Nucleus accumbens (tissue), 56 donors: ENCODE measurements around the gene KRTAP5-9.
"Not testable (repeated sequence)": the region's sequence is repeated elsewhere in the genome, so short reads cannot be mapped to it uniquely, and the experiment has no call there.

Source experiments
- DNase-seq, 56 donors: peaks; one replicate each; lab custom pipeline; 2025; lab: John Stamatoyannopoulos, UW

The KRTAP5-9 gene

GRCh38 chr11:71580057-71581003 lies 32.1 kb downstream of the KRTAP5-9 start:
- peak in 35 of 56 donors; percentile 3 to 71 (median 28) for DNase-seq

DNA sequence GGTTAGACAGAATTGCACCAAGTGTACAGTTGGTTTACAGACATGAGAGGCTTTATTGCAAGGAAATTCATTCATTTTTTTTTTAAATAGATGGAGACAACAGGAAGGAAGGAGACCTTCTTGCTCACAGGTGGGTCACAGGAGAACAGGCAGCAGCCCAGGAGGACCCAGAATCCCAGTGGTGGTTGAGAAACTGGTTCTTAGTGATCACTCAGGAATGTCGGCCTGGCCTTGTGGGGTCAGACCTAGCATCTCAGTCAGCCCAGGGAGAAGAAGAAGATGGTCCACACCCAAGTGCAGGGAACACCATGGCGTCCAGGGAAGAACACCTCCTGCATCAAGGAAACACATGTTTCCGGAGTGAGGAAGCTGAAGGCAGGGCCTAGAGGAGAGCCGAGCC lies 33.6 kb downstream of the KRTAP5-9 start:
- no peak for DNase-seq

DNA sequence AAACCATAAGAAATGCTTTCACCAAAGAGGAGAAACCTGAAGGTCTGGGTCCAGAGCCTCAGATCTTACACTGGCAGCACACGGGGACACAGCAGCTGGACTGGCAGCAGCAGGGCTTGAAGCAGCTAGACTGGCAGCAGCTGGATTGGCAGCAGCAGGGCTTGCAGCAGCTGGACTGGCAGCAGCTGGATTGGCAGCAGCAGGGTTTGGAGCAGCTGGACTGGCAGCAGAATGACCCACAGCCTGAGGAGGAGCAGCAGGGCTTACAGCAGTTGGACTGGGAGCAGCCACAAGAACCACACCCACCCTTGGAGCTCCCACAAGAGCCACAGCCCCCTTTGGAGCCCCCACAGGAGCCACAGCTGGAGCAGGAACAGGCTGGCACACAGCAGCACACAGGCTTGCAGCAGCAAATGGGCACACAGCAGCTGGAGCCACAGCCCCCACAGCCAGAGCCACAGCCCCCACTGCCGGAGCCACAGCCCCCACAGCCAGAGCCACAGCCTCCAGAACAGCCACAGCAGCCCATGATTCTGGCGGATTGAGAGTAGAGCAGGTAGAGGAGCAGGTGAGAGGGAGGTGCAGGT lies 34.2 kb downstream of the KRTAP5-9 start, which contains the start of gene KRTAP5-11:
Gene KRTAP5-11 (minus strand): TSS at position 567 of the 587 bp plus-strand sequence. CDS start 38 bp downstream, at position 529.
- DNase-seq: no peak

DNA sequence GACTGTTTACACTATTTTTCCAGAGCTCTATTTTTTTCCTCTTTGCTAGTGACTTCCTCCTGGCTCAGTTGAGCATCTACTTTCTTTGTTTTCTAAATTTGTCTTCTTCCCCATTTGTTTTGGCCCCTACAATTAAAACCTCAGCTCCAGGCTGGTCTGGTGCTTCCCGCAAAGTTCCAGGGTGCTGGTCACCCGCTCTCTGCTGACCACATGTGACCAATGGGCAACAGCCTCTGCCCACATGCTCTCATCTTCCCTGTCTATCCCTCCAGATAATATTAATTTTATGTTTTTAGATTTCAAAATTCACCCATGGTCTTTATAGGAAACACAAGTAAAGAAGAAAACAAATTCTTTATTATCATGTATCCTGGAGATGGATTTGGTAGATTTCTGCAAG lies 34.7 kb downstream of the KRTAP5-9 start:
- DNase-seq: not testable (repeated sequence)

DNA sequence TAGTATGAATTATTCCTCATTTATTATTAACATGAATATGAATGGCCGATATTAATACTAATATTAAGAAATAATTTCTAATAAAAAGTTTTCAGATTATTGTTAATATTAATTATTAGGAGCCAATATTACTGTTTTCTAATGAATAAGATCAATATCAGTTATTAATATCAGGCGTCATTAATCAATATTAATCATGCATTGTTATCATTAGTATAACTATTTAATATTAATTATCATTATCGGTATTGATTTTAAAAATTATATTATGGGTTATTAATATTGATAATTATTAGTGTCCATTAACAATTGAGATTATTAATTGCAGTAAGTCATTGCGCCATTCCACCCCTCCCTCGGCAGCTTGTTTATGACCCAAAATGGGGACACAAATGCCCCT lies 37.5 kb downstream of the KRTAP5-9 start:
- not testable (repeated sequence) for DNase-seq

- not testable (repeated sequence) for DNase-seq
These were observed 40.1 kb downstream of the KRTAP5-9 start for GRCh38 chr11:71588314-71588713.

DNA sequence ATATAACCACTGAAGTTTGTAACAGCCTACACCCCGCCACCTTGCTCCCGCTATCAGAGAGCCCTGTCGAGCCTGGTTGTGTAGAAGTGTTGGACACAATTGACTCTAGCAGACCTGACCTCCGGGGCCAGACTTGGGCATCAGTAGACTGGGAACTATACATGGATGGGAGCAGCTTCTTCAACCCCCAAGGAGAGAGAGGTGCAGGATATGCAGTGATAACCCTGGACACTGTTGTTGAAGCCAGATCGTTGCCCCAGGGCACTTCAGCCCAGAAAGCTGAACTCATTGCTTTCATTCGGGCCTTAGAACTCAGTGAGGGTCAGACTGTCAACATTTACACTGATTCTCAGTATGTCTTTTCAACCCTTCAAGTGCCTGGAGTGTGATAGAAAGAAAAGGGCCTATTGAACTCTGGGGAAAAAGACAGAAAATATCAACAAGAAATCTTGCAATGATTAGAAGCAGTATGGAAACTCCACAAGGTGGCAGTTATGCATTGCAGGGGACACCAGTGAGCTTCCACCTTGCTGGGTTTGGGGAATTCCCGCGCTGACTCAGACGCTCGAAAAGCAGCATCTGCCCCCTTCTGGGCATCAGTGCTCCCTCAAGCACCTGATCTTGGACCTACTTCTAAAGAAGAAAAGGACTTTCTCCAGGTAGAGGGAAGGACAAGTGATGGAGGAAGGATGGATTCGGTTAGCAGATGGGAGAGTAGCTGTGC lies 40.8 kb downstream of the KRTAP5-9 start:
- DNase-seq: not testable (repeated sequence)

- not testable (repeated sequence) for DNase-seq
These were observed 41.3 kb downstream of the KRTAP5-9 start for GRCh38 chr11:71589546-71589920.
